HG03025 (cell line): ENCODE data around the gene NALCN.

Experiments
- ATAC-seq: cut with Tn5 transposase; IDR thresholded peaks from one replicate; pipeline ENCODE4 v1.9.1; 2021; ENCODE audit warnings: mild to moderate bottlenecking, moderate library complexity; ENCODE audit not compliant: unreplicated experiment, low FRiP score

Gene NALCN

DNA sequence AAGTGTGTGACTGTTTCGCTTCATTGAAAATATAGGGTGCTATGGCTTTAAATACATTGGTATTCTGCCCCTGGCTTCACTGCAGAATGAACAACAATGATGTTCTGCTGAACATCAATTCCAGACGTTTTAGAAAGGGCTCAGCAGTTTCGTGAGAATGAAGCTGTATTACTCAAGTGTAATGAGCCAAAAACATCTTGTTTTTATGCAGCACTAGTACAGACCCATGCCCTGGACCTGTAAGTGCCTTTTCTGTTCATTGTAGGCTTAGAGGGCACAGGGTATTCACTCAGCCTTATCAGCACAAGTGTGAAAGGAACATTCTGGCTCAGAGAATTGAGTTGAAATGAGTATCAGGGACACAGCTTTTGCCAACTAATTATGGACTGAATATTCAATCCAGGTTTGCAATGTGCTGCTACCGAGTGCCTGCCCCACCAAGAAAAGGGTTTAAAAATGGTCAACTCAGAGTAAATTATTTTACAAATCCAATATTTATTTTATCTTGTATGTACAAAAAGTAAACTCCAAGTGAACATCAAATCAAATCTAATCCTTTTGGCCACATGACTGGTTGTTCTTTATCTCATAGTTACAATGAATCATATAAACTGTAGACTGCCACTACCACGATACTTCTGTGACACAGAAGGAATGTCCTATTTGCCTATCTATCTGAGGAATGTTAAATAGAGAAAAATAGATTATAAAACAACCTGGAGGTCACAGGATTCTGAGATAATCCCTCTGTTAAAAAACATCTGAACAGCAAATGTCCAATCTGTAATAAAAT, 362.8 kb downstream of the NALCN start:
- ATAC-seq, result no peak

DNA sequence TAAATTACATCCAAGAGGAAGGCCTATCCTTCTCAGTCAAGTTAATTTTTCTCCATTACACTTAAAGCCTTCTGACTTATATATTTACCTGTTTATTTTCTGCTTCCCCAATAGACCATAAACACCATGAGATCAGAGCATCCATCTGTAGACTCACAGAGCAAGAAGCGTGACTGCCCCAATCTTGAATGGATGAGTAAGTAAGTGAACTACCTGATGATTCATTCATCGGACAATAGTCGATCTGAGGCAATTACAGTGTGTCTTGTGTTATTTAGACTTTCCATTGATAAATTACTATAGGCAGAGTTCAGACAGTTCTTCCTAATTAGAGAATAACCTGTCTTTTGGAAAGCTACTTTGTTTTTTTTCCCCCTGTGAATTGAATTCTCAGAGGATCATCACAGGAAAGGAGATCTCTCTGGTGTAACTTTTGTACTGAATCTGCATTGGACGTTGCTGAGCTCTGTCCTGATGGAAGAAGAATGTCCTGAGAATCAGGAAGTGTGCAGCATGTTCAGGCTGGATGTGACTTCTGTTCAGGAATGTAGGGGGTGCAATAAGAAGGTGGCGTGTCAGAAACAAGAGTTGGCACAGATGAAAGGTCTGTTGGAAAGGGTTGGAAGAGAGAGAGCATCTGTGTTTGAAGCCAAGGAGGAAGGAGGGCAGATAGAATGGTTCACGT, 367.0 kb downstream of the NALCN start:
- ATAC-seq, result no peak

DNA sequence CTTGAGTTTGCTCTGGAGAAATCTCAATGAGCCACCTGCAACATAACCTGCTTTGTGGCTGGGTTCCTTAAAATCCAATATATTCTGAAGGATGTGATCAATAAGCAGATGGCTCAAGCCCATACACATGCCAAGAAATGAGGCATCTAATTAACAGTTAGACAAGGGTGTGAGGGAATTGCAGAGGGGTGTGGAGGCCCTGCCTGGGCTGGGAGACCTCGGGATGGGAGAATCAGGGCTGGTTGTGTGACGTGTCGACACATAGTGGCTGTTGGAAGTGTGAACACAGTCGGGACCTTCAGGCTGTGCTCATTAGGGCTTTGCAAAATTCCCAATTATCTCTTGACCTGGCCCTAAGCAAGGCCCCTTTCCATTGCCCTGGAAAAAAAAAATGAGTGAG, 379.8 kb downstream of the NALCN start:
- no peak for ATAC-seq

DNA sequence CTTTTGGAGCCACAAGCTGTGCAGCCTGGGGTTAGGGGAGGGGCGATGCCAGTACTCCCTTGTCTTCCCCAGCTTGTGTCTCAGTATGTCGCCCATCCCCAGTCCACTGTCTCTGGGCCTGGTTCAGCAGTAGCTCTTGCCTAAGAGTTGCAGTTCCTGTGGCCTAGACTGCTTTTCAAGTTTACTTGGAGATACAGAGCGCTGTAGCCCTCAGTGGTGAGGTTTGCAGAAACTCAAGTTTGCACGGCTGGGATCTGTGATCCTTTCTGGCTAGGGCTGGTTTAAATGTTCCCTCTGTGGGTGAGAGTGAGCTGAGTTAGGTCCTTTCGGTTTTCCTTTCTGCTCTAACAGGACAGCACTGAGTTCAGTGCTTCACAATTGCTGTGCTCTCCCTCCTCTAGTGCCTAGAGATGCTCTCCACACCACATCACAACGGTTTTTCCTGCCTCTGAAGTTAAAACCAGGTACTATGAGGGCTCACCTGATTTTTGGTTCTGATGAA, 381.1 kb downstream of the NALCN start:
- no peak for ATAC-seq

DNA sequence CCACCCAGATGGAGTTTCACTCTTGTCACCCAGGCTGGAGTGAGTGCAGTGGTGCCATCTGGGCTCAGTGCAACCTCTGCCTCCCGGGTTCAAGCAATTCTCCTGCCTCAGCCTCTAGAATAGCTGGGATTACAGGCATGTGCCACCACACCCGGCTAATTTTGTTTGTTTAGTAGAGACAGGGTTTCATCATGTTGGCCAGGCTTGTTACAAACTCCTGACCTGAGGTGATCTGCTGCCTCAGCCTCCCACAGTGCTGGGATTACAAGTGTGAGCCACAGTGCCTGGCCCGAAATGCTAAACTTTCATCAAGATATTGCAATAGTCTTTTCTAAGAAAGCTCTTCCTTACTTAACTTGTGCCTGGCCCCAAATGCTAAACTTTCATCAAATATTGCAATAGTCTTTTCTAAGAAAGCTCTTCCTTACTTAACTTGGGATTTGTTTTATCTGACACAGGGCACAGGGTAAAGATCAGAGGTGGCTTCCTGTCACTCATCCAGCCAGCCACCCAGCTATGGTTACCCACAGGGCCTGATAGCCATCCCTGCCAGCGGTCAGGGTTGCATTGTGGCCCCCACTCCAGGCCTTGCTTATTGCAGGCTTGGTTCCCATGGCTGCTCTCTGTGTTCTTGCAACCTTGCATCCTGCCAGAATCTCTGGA, 389.4 kb downstream of the NALCN start:
- ATAC-seq, result no peak

DNA sequence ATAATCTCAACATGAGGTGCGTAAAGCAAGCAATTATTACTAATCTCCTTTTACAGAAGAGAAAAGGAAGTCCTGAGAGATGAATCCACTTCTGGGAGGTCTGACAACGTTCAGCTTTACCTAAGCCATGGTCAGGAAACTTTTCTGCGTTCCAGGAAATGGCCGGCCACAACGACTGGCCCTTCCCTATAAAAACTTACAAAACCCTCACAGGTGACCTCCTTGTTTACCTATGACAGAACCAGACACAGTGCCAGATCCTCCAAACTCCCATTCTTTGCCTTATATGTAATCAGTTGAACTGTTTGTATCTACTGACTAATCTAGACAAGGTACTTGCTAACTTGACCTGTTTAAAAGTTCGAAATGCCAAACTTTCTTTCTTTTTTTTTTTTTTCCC, 390.0 kb downstream of the NALCN start:
- ATAC-seq, result no peak

DNA sequence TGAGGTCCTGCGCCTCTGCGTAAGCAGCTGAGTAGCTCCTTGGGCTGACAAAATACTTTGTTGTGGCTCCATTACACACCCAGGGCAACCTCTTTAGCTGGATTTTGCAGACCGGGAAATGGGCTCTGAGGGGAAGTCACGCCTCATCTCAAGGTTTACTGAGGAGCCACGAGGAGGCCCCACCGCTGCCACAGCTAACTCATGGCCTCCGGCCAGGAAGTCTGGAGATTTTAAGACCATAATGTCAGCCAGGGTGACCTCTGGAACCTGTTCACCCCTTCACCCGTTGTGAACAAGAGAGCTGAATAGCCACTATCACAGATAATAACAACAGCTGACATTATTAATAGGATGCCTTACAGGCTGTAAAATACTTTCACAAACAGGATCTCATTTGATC, 390.4 kb downstream of the NALCN start:
- ATAC-seq, result no peak

DNA sequence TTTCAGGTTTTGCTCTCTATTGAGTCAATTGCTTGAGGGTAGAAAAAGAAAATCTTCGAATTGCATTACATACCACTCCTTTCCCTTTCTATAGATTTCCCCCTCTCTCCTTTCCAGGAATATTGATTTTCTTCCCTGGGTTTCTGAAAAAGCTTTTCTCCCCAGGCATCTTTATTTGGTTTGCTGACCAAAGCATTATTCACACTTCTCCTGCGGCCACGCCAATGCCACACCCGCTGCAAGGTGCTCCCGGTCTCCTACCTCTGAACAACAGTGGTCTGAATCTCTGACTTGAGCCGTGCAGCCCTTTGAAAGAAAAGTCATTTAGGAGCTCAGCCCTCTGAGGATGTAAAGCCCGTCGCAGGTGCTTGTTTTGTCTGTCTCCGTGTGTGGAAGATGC, 390.8 kb downstream of the NALCN start:
- ATAC-seq, result no peak

DNA sequence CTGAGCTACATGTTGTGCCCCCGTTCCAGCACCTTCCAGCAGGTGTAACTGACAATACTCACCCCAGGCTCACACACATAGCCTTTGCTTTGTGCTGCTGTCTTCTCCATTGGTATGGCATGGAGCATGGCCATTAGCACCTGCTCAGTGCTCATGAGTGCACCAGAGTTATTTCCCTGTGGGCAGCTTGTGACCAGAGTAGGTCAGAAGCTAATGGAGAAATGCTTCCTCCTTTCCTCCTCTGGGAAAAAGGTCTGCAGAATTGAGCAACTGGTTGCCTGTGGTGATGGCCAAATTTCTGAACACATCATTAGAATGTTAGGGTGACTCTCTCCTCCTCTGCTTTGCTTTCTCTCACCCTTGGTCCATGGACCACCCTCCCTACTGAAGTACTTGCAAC, 397.2 kb downstream of the NALCN start:
- ATAC-seq, result no peak

DNA sequence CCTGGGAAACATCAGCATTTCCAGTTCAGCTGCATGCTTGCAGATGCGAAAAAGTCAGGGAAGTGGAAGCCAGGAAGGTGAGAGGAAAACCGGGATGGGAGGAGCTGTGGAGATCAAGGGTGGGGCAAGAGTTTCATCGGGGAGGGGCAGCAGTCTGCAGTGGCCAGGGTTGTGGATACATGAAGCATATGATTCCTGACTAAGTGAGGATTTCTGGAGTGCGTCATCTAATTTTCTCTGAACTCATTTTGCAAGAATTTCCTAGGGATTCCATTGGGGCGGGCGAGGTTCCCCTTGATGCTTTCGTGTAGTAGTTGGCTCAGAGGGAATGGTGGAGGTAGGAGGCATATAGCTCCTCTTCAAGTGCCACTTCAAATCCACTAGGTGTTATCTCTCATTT, 397.6 kb downstream of the NALCN start:
- no peak for ATAC-seq

DNA sequence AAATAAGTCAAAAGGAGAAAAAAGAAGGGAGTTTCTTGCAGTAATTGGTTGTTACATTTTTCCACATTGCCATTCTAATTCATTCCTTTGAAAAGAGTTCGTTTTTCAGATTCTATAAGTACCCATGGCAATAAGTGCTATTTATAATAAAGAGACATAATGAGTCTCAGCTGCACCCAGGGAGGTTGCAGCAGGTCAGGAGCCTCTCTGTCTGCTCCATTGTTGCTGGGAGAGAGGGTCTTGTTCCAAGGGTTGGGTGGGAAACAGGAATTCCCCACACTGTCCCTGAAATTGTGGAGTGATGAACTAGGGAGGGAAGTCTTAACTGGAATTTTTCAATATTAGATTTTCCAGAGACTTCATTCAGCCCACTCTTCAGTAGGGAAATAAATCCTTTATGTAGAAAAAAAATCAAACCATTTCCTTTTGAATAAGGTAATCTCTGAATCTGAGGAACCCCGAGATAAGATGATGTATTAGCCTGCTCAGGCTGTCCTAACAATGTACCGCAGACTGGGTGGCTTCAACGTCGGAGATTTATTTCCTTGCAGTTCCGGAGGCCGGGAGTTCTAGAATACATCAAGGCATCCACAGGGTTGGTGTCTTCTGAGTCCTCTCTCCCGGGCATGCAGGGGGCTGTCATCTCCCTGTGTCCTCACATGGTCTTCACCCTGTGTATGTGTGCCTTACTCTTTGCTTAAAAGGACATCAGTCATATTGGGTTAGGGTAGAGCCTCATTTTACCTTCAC, 399.0 kb downstream of the NALCN start:
- ATAC-seq, result no peak

DNA sequence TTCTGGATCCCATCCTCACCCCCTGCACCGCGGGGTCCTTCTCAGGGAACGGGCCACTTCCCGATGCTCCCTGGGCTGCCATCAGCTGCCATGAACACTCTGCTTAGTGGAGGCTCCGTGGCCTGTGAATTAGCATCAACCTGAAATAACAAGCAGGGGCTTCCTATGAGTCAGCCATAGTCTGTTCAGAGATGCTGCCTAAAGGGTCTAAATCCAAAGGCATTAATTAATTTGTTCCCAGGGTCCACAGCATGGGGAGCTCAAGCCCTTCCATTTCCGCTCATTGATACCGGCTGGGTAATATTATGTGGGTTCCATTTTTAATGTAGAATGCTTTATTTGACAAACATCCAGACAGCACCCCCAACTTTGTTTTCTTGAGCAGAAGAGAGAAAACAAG, 399.8 kb downstream of the NALCN start:
- ATAC-seq, result no peak

DNA sequence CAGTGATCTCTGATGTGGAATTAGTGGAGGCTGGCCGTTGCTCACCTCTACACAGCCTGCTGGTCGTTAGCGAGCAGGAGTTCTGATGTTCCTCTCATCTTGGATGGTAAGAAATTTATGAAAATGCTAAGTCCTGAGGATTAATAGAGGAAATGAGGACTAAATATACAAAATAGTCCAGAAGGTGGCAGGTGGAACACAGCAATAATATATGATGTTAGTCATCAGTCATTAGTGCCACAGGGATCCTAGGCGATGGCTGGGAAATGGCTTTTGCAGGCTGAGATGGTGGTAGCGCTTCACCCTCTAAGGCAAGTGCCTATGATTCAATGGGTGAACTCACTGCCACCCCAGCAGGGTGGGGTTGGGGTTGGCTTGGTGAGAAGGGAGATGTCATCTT, 403.1 kb downstream of the NALCN start:
- no peak for ATAC-seq

DNA sequence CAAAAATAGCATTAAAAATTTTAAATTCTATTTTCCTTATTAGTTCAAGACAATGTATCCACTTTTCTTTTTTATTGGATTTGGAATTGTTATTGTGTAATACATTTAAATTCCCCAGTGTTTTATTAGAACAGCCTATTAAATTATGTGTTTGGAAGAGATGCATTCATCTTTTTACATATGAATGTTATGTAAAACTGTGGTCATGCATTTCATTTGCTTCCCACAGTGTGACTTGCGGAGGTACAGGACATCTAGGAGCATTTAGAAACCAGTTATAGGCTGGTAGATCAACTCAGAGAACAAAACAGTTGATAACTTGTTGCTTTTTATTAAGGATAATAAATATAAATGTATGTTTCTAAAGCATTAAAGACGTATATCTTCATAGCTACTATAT, 406.2 kb downstream of the NALCN start:
- no peak for ATAC-seq

DNA sequence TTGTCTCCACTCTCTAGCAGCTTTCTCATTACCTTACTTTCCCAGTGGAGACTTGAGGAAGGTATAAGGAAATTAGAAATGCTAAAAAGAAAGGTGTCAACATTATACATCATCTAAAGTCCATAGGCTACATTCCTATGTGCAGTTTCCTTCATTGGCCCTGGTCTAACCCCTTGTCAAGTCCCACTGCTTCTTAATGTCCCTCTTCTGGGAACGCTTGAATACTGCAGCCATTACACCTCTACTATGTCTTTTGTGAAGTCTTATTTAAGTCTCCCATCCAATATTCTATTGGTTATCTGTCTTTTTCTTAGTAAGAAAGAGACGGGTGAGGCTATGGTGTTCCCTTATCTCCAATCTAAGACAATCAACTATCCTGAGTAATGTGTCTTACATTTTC, 409.1 kb downstream of the NALCN start:
- ATAC-seq, result no peak
